Measurements from ENCODE around the gene METTL8. TPM values are rescaled to one million over a fixed set of nuclear protein-coding genes. Genes with fewer than 3 reads are reported as not detected.

Gene METTL8
- polyA plus RNA-seq, 3 donors, result 3.3 to 9.8 (median 6.9) TPM

DNA sequence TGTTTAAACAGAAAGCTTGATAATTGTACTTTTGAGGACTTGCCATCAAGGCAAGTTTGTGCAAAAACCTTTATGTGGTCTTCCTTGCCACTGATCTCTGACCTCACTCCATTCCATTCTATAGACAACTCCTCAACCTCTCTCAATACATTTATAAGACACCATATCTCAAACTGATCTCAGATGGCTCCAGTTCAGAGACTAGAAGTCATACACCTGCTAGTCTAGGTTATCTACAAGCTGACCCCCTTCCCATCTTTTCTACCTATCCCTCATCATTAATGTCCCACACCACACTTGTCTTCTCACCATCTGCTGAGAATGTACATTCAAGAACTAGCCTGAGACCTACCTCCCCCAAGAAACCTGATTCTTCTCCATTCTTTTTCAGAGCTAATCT, 113.1 kb downstream of the METTL8 start:
- intact Hi-C loops (cut with micrococcal nuclease), result no loop called here

DNA sequence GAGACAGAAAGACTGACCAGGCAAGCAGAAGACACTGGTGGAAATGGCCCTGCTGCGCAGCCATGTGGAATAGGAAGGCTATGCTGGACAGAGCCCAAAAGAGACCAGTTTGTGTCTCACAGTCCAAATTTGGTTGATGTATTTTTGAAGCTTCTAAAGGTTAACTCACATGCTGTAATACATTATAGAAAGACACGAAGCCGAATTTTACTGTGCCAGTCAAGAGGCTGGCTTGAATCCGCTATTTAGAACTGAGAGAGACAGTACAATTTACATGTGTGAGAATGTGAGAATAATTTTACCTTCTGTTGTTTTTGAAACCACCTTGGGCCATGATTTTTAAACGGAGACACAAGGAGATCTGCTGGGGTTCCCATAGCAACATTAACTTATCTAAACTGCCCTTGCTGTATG, 113.6 kb downstream of the METTL8 start:
- TF ChIP-seq, protein P1, sequence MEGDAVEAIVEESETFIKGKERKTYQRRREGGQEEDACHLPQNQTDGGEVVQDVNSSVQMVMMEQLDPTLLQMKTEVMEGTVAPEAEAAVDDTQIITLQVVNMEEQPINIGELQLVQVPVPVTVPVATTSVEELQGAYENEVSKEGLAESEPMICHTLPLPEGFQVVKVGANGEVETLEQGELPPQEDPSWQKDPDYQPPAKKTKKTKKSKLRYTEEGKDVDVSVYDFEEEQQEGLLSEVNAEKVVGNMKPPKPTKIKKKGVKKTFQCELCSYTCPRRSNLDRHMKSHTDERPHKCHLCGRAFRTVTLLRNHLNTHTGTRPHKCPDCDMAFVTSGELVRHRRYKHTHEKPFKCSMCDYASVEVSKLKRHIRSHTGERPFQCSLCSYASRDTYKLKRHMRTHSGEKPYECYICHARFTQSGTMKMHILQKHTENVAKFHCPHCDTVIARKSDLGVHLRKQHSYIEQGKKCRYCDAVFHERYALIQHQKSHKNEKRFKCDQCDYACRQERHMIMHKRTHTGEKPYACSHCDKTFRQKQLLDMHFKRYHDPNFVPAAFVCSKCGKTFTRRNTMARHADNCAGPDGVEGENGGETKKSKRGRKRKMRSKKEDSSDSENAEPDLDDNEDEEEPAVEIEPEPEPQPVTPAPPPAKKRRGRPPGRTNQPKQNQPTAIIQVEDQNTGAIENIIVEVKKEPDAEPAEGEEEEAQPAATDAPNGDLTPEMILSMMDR (IDR thresholded peaks at IDR 0.05), result no peak
- Histone ChIP-seq H4K20me1 (ENCODE audit: insufficient read depth, low read length) (no peaks in the 10 kb centered on the region), H3K4me1 (ENCODE audit: control insufficient read depth in 1 of 2, insufficient read depth in 2 of 2, low read length in 2 of 2) (peaks cover 11 to 12% of the 10 kb centered on the region in 2 donors), H3K9me3 (replicated peaks in 1 of 2; ENCODE audit: control insufficient read depth in 1 of 2, insufficient read depth in 1 of 2, low read length in 2 of 2) (no peaks in the 10 kb centered on the region), H3K4me2 (replicated peaks; ENCODE audit: extremely low read depth, low read length, poor library complexity, severe bottlenecking) (no peak overlapping the region), H2AFZ (ENCODE audit: insufficient read depth, low read depth, low read length, poor library complexity, severe bottlenecking) (no peak overlapping the region), H3K36me3 (replicated peaks in 1 of 2; ENCODE audit: control insufficient read depth in 1 of 2, insufficient read depth in 2 of 2, low read length in 2 of 2) (no peaks in the 10 kb centered on the region), H3K27me3 (ENCODE audit: control insufficient read depth in 2 of 2, insufficient read depth in 2 of 2, low read length in 2 of 2) (no peaks in the 10 kb centered on the region), H3K27ac (ENCODE audit: low read depth in 1 of 2, low read length in 2 of 2) (no peak overlapping the region), H3K79me2 (ENCODE audit: insufficient read depth, low read length) (no peaks in the 10 kb centered on the region), H3K9ac (ENCODE audit: insufficient read depth, low read length, poor library complexity, severe bottlenecking) (no peak overlapping the region), H3K4me3 (replicated peaks in 1 of 3; ENCODE audit: low read depth in 2 of 3, low read length in 3 of 3) (no peak overlapping the region)
- Mint-ChIP-seq H3K4me3 (no peak overlapping the region), H3K36me3 (peaks cover 4% of the 10 kb centered on the region in 2 donors), H3K27ac (no peak overlapping the region), H3K27me3 (ENCODE audit: low read depth in 3 of 3) (peaks cover 0 to 2% (median 0%) of the 10 kb centered on the region in 3 donors), H3K4me1 (peaks cover 25% of the 10 kb centered on the region), H3K9me3 (peaks cover 0 to 1% (median 0%) of the 10 kb centered on the region in 7 donors)
- WGBS (ENCODE audit: insufficient coverage), result 100% methylated on average over 2 of the region's 5 CpGs
- intact Hi-C loops (cut with micrococcal nuclease), result no loop called here
- DNase-seq, result no peak

More for the DNA sequence above, 113.1 kb downstream of the METTL8 start:
- no peak overlapping the region for H3K4me2 ChIP-seq (replicated peaks; ENCODE audit: extremely low read depth, low read length, poor library complexity, severe bottlenecking)
- no peak overlapping the region for H3K27ac ChIP-seq (ENCODE audit: low read depth in 1 of 2, low read length in 2 of 2)
- Mint-ChIP-seq H3K4me1 (peaks cover 25% of the 10 kb centered on the region), H3K9me3 (peaks cover 0 to 1% (median 0%) of the 10 kb centered on the region in 7 donors), H3K27me3 (ENCODE audit: low read depth in 3 of 3) (peaks cover 0 to 2% (median 0%) of the 10 kb centered on the region in 3 donors), H3K27ac (no peak overlapping the region), H3K36me3 (peaks cover 4 to 5% of the 10 kb centered on the region in 2 donors), H3K4me3 (no peak overlapping the region)
- H3K79me2 ChIP-seq (ENCODE audit: insufficient read depth, low read length), result no peaks in the 10 kb centered on the region
- no peaks in the 10 kb centered on the region for H4K20me1 ChIP-seq (ENCODE audit: insufficient read depth, low read length)
- no peaks in the 10 kb centered on the region for H3K9me3 ChIP-seq (replicated peaks in 1 of 2; ENCODE audit: control insufficient read depth in 1 of 2, insufficient read depth in 1 of 2, low read length in 2 of 2)
- H3K4me1 ChIP-seq (ENCODE audit: control insufficient read depth in 1 of 2, insufficient read depth in 2 of 2, low read length in 2 of 2), result peaks cover 11 to 12% of the 10 kb centered on the region in 2 donors
- TF ChIP-seq, protein P1 (IDR thresholded peaks at IDR 0.05), result no peak
- no peaks in the 10 kb centered on the region for H3K36me3 ChIP-seq (replicated peaks in 1 of 2; ENCODE audit: control insufficient read depth in 1 of 2, insufficient read depth in 2 of 2, low read length in 2 of 2)
- DNase-seq, result no peak
- no peaks in the 10 kb centered on the region for H3K27me3 ChIP-seq (ENCODE audit: control insufficient read depth in 2 of 2, insufficient read depth in 2 of 2, low read length in 2 of 2)
- H3K4me3 ChIP-seq (replicated peaks in 1 of 3; ENCODE audit: low read depth in 2 of 3, low read length in 3 of 3), result no peak overlapping the region
- no peak overlapping the region for H2AFZ ChIP-seq (ENCODE audit: insufficient read depth, low read depth, low read length, poor library complexity, severe bottlenecking)
- H3K9ac ChIP-seq (ENCODE audit: insufficient read depth, low read length, poor library complexity, severe bottlenecking), result no peak overlapping the region

Data from CD14-positive monocyte (primary cell).